ENCODE data around the gene ZNF598.

ZNF598 gene

DNA sequence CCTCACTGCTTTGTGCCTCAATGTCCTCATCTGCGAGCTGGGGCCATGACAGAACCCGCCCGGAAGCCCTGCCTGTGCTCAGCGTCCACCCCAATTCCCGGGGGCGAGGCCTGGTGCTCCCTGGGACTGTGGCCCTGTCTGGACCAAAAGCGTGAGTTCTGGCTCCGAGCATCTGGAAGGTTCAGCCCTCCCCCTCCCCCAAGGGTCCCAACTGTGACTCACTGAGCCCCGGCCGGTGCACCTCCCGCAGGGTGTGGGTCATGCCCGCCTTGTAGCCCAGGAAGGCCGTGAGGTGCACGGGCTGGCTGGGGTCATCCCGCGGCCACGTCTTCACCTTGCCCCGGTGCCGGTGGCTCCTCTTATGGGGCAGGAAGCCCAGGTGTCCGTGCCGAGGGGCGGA, 55.9 kb downstream of the ZNF598 start:
- TF ChIP-seq POLR2A (IDR thresholded peaks at IDR 0.05; ENCODE audit: low read length): no peak
- no peak for TF ChIP-seq GATA1 (IDR thresholded peaks at IDR 0.05; ENCODE audit: low read depth, low read length)
- no peak for DNase-seq

DNA sequence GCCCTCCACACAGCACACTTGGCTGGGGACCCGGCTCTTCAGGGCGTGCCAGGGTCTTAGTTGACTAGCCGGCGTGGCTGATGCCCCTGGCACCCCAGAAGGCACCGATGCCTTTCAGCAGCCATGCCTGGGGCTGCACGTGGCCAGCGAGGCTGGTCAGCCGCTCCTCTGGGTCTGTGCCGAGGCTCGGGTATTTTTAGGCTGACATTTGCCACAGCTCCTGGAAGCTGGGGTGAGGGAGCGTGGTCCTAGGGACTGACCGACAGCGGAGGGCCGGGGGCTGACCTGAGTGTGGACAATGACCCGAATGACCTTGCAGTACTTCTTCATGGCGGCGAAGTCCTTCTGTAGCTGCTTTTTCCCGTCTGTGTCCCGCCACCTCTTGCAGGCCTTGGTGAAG, 59.1 kb downstream of the ZNF598 start:
- no peak for DNase-seq
- TF ChIP-seq POLR2A (IDR thresholded peaks at IDR 0.05; ENCODE audit: low read length) (no peak), GATA1 (IDR thresholded peaks at IDR 0.05; ENCODE audit: low read depth, low read length) (no peak)

DNA sequence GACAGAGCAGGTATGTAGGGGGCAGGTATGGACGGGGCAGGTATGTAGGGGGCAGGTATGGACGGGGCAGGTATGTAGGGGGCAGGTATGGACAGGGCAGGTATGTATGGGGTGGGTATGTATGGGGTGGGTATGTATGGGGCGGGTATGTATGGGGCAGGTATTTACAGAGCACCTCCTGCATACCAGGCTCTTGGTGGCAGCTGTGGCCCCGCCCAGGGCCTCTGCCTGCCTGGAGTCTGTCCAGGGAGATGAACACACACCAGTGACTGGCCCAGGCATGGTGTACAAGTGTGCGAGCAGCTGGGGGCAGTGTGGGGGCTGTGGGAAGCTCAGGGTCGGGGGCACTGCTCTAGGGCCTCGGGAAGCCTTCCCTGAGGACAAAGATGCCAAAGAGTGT, 59.6 kb downstream of the ZNF598 start:
- no peak for TF ChIP-seq POLR2A (IDR thresholded peaks at IDR 0.05; ENCODE audit: low read length)
- TF ChIP-seq GATA1 (IDR thresholded peaks at IDR 0.05; ENCODE audit: low read depth, low read length): no peak
- no peak for DNase-seq

DNA sequence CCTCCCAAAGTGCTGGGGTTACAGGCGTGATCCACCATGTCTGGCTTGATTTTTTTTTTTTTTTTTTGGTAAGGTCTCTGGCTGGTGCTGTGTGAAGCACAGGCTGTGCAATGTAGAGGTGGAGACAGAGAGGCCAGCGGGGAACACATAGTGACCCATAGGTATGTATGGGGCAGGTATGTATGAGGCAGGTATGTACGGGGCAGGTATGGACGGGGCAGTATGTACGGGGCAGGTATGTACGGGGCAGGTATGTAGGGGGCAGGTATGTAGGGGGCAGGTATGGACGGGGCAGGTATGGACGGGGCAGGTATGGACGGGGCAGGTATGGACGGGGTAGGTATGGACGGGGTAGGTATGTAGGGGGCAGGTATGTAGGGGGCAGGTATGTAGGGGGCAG, 60.1 kb downstream of the ZNF598 start:
- no peak for DNase-seq
- TF ChIP-seq POLR2A (IDR thresholded peaks at IDR 0.05; ENCODE audit: low read length) (no peak), GATA1 (IDR thresholded peaks at IDR 0.05; ENCODE audit: low read depth, low read length) (no peak)

Measured in erythroblast (primary cell).